ENCODE data around the gene TMTC2.

GRCh38 chr12:82923935-82924334, 237.2 kb downstream of the TMTC2 start:
- no peak for TF ChIP-seq CTCF (IDR thresholded peaks at IDR 0.05; ENCODE audit: insufficient read depth, low read length, poor library complexity, severe bottlenecking)
- TF ChIP-seq EZH2phosphoT487 (conservative IDR thresholded peaks at IDR 0.05; ENCODE audit: low read length), result no peak

All from SU-DHL-6 (cell line).